H1 (cell line): Measurements from ENCODE around the gene STK40. TPM values are rescaled to one million over a fixed set of nuclear protein-coding genes. Genes with fewer than 3 reads are reported as not detected.

Source experiments
- CTCF ChIA-PET: fragments of 300-600 bp; sonication (Branson Sonifier 250); formaldehyde crosslinking; loops from one replicate; lab custom pipeline; 2021; ENCODE audit not compliant: partially characterized antibody; lab: Charles Lee
- POLR2A ChIA-PET: fragments of 300-600 bp; sonication (Branson Sonifier 250); formaldehyde crosslinking; loops from one replicate; lab custom pipeline; 2021; ENCODE audit warnings: inconsistent platforms; ENCODE audit not compliant: partially characterized antibody; lab: Charles Lee
- DNase-seq, 2 experiments: peaks; one replicate each; pipeline versions ENCODE4 v3.0.0 to v3.0.0-alpha.2; 2010 to 2022; ENCODE audit warnings: low spot score in 2 of 2, low read depth in 1 of 2, mixed read lengths in 1 of 2
- FAIRE-seq: peaks from 2 replicates; lab custom pipeline; 2011; peaks lifted over from hg19 to GRCh38; lab: Jason Lieb, UNC
- H2AFZ ChIP-seq: 2 replicates; pipeline ENCODE4 v1.8.1; 2012; ENCODE audit warnings: low read length, inconsistent platforms
- H2AK5ac ChIP-seq: 2 replicates; pipeline ENCODE4 v1.6.1; 2013; ENCODE audit warnings: low read depth, low read length
- H2BK120ac ChIP-seq: replicated peaks from 2 replicates; pipeline ENCODE3; 2013; ENCODE audit warnings: low read depth, low read length, inconsistent platforms
- H2BK12ac ChIP-seq: 2 replicates; pipeline ENCODE4 v1.6.1; 2013; ENCODE audit warnings: low read depth, low read length
- H2BK15ac ChIP-seq: 2 replicates; pipeline ENCODE4 v1.6.1; 2013; ENCODE audit warnings: low read length
- H2BK20ac ChIP-seq: 2 replicates; pipeline ENCODE4 v1.6.1; 2013; ENCODE audit warnings: low read length
- H2BK5ac ChIP-seq: 2 replicates; pipeline ENCODE4 v1.6.1; 2013; ENCODE audit warnings: low read depth, low read length
- H3K14ac ChIP-seq: 2 replicates; pipeline ENCODE4 v1.6.1; 2013; ENCODE audit warnings: inconsistent platforms; ENCODE audit not compliant: insufficient read length
- H3K18ac ChIP-seq: 2 replicates; pipeline ENCODE4 v1.6.1; 2013; ENCODE audit warnings: low read length; ENCODE audit errors: extremely low read depth
- H3K23ac ChIP-seq: 2 replicates; pipeline ENCODE4 v1.6.1; 2013; ENCODE audit warnings: inconsistent platforms; ENCODE audit not compliant: insufficient read length
- H3K23me2 ChIP-seq: 2 replicates; pipeline ENCODE4 v1.6.1; 2013; ENCODE audit warnings: low read depth, low read length
- H3K27ac ChIP-seq: 2 replicates; pipeline ENCODE4 v1.6.1; 2011; ENCODE audit warnings: low read depth, low read length, inconsistent platforms
- H3K27me3 ChIP-seq, 4 experiments: replicated peaks in 1 of 4; 1 replicate in 1 of 4; 2 replicates in 3 of 4; pipeline versions ENCODE4 v1.6.1 to v1.8.1; 2011 to 2013; ENCODE audit warnings: low read length in 3 of 4, mild to moderate bottlenecking in 3 of 4, inconsistent platforms in 2 of 4, mixed read lengths in 2 of 4, moderate library complexity in 1 of 4; ENCODE audit not compliant: control insufficient read depth in 3 of 4, insufficient read depth in 3 of 4; ENCODE audit errors: extremely low read depth in 1 of 4
- H3K36me3 ChIP-seq, 4 experiments: 2 replicates each; pipeline versions ENCODE4 v1.6.1 to v1.8.1; 2011 to 2013; ENCODE audit warnings: mild to moderate bottlenecking in 4 of 4, low read length in 3 of 4, moderate library complexity in 2 of 4, control low read depth in 1 of 4, inconsistent platforms in 1 of 4; ENCODE audit not compliant: insufficient read depth in 4 of 4, control insufficient read depth in 2 of 4
- H3K4ac ChIP-seq: replicated peaks from 2 replicates; pipeline ENCODE3; 2013; ENCODE audit warnings: low read length, low read depth, mixed read lengths, inconsistent platforms; ENCODE audit not compliant: insufficient read length
- H3K4me1 ChIP-seq, 4 experiments: replicated peaks in 1 of 4; 1 replicate in 1 of 4; 2 replicates in 3 of 4; pipeline versions ENCODE4 v1.6.1 to v1.8.1; 2011 to 2013; ENCODE audit warnings: low read length in 3 of 4, inconsistent platforms in 2 of 4, mixed read lengths in 1 of 4; ENCODE audit not compliant: insufficient read depth in 4 of 4, control insufficient read depth in 3 of 4
- H3K4me2 ChIP-seq, 2 experiments: 2 replicates each; pipeline versions ENCODE4 v1.6.1 to v1.8.1; 2011 to 2013; ENCODE audit warnings: low read depth in 2 of 2, low read length in 2 of 2, control low read depth in 1 of 2, inconsistent platforms in 1 of 2, mild to moderate bottlenecking in 1 of 2; ENCODE audit not compliant: insufficient read depth in 1 of 2
- H3K4me3 ChIP-seq, 4 experiments: fragments of 200-600, 300-600 bp in 1 of 4; sonication (generic), shearing (Covaris generic), sonication (Bioruptor Twin) in 1 of 4; 2 replicates each; pipeline versions ENCODE4 v1.5.1 to v1.8.1; 2011 to 2016; ENCODE audit warnings: low read length in 4 of 4, low read depth in 3 of 4, control low read depth in 2 of 4, inconsistent platforms in 2 of 4, mild to moderate bottlenecking in 2 of 4, mixed read lengths in 1 of 4, moderate library complexity in 1 of 4; ENCODE audit not compliant: insufficient read depth in 2 of 4; ENCODE audit errors: extremely low read depth in 1 of 4
- H3K56ac ChIP-seq: replicated peaks from 2 replicates; pipeline ENCODE3; 2013; ENCODE audit warnings: low read depth, mild to moderate bottlenecking, mixed read lengths, low read length, inconsistent platforms; ENCODE audit not compliant: insufficient read length
- H3K79me1 ChIP-seq: 2 replicates; pipeline ENCODE4 v1.6.1; 2013; ENCODE audit warnings: low read depth, low read length, control low read depth
- H3K79me2 ChIP-seq, 2 experiments: 2 replicates each; pipeline versions ENCODE4 v1.6.1 to v1.8.1; 2012 to 2013; ENCODE audit warnings: low read length in 2 of 2, mild to moderate bottlenecking in 2 of 2, inconsistent platforms in 1 of 2; ENCODE audit not compliant: insufficient read depth in 2 of 2, control insufficient read depth in 1 of 2
- H3K9ac ChIP-seq, 4 experiments: replicated peaks in 1 of 4; 1 replicate in 1 of 4; 2 replicates in 3 of 4; pipeline versions ENCODE4 v1.6.1 to v1.8.1; 2011 to 2013; ENCODE audit warnings: low read depth in 3 of 4, low read length in 3 of 4, control low read depth in 2 of 4, mild to moderate bottlenecking in 2 of 4, moderate library complexity in 2 of 4, inconsistent platforms in 1 of 4; ENCODE audit errors: extremely low read depth in 1 of 4
- H3K9me3 ChIP-seq, 2 experiments: 2 replicates each; pipeline versions ENCODE4 v1.6.1 to v1.8.1; 2012 to 2013; ENCODE audit warnings: mild to moderate bottlenecking in 2 of 2, moderate library complexity in 2 of 2, control low read depth in 1 of 2, inconsistent platforms in 1 of 2, low read depth in 1 of 2, low read length in 1 of 2, mixed read lengths in 1 of 2; ENCODE audit not compliant: insufficient read depth in 2 of 2
- H4K20me1 ChIP-seq, 2 experiments: replicated peaks in 1 of 2; 2 replicates each; pipeline versions ENCODE3 to v1.8.1; 2011 to 2013; ENCODE audit warnings: inconsistent platforms in 2 of 2, low read length in 2 of 2, mild to moderate bottlenecking in 1 of 2; ENCODE audit not compliant: insufficient read depth in 2 of 2, control insufficient read depth in 1 of 2
- H4K5ac ChIP-seq: 2 replicates; pipeline ENCODE4 v1.6.1; 2013; ENCODE audit warnings: low read length, low read depth, mixed read lengths, inconsistent platforms; ENCODE audit not compliant: insufficient read length
- H4K8ac ChIP-seq: 2 replicates; pipeline ENCODE4 v1.8.0; 2013; ENCODE audit warnings: mild to moderate bottlenecking, moderate library complexity, low read length, inconsistent platforms; ENCODE audit not compliant: insufficient read depth; ENCODE audit errors: extremely low read depth
- H4K91ac ChIP-seq: replicated peaks from 2 replicates; pipeline ENCODE3; 2013; ENCODE audit warnings: low read length, mixed read lengths, inconsistent platforms; ENCODE audit not compliant: insufficient read length
- BACH1 ChIP-seq: IDR thresholded peaks from 2 replicates; pipeline ENCODE4 v1.6.1; 2012; ENCODE audit warnings: low read length, improper control_type of control experiment
- CBX8 ChIP-seq: fragments of 300-800, 300-1000 bp; sonication (generic); IDR thresholded peaks from 2 replicates; pipeline ENCODE4 v1.7.1; 2016; ENCODE audit warnings: low read depth, low read length, borderline replicate concordance
- GABPA ChIP-seq: IDR thresholded peaks from 2 replicates; pipeline ENCODE4 v1.6.1; 2011; ENCODE audit warnings: mild to moderate bottlenecking, low read length, moderate library complexity, borderline replicate concordance; ENCODE audit not compliant: insufficient read depth
- JUN ChIP-seq: IDR thresholded peaks from 2 replicates; pipeline ENCODE4 v1.6.1; 2011; ENCODE audit warnings: low read depth, mild to moderate bottlenecking, improper control_type of control experiment, low read length
- JUND ChIP-seq: IDR thresholded peaks from 2 replicates; pipeline ENCODE4 v1.6.1; 2011; ENCODE audit warnings: mild to moderate bottlenecking, improper control_type of control experiment, low read length
- SIX5 ChIP-seq: IDR thresholded peaks from 2 replicates; pipeline ENCODE4 v1.6.1; 2011; ENCODE audit warnings: mild to moderate bottlenecking, low read depth, low read length
- SRF ChIP-seq: IDR thresholded peaks from 2 replicates; pipeline ENCODE4 v1.6.1; 2011; ENCODE audit warnings: mild to moderate bottlenecking, low read depth, low read length, moderate library complexity
- TAF1 ChIP-seq: IDR thresholded peaks from 2 replicates; pipeline ENCODE4 v1.6.1; 2011; ENCODE audit warnings: mild to moderate bottlenecking, low read depth, low read length
- TBP ChIP-seq: IDR thresholded peaks from 2 replicates; pipeline ENCODE4 v1.6.1; 2011; ENCODE audit warnings: low read depth, low read length, improper control_type of control experiment
- TEAD4 ChIP-seq: IDR thresholded peaks from 2 replicates; pipeline ENCODE4 v1.6.1; 2012; ENCODE audit warnings: low read depth, low read length, inconsistent platforms, mixed read lengths
- ZNF274 ChIP-seq: IDR thresholded peaks from 2 replicates; pipeline ENCODE4 v1.7.0; 2012; ENCODE audit warnings: low read length, borderline replicate concordance; ENCODE audit errors: extremely low read depth
- WGBS, 2 experiments: shearing (Covaris generic) in 1 of 2; methylation state at CpG; one replicate each; pipeline versions ENCODE4 v1.1.6 to v1.1.7; 2013 to 2015; ENCODE audit warnings: low lambda C conversion rate in 2 of 2, mixed read lengths in 2 of 2, inconsistent platforms in 1 of 2, low coverage in 1 of 2, missing lambda C conversion rate in 1 of 2; ENCODE audit not compliant: insufficient replicate concordance in 2 of 2, insufficient coverage in 1 of 2, insufficient read length in 1 of 2; ENCODE audit errors: extremely low coverage in 1 of 2, missing lambda C conversion rate in 1 of 2; 5-methylcytosine and 5-hydroxymethylcytosine counted together
- polyA plus RNA-seq, 7 experiments: library from polyadenylated mRNA; depleted of rRNA in 3 of 7; stranded (reverse) in 5 of 7; unstranded in 2 of 7; fragments of >200 nt in 5 of 7; fragments of 200-250 nt in 2 of 7; gene quantifications; 1 replicate in 5 of 7; 2 replicates in 1 of 7; 4 replicates in 1 of 7; pipeline versions ENCODE4 v1.2.1 to v1.2.3, GENCODE V29; 2011 to 2013; ENCODE audit warnings: missing spikeins in 2 of 7, mixed read lengths in 2 of 7
- total RNA-seq: library from RNA; stranded (reverse); fragmentation: NEBNext Ultra II Directional; extraction: Animal tissue kit (Norgen Biotek cat#: 25700); gene quantifications from 2 replicates; pipeline ENCODE4 v1.2.1, GENCODE V29; 2021
- TF ChIP-seq, protein P1 (sequence below): IDR thresholded peaks from 2 replicates; pipeline ENCODE4 v1.6.1; 2012; ENCODE audit warnings: low read length, inconsistent platforms
- TF ChIP-seq, protein P2 (sequence below): IDR thresholded peaks from 2 replicates; pipeline ENCODE4 v1.6.1; 2012; ENCODE audit warnings: inconsistent platforms

Gene STK40
- total and polyA plus RNA-seq, 2 of the 8 experiments (the other 6 are each of a cell fraction or from before 2014, with no cell fraction given): 13.6 to 28.6 TPM

DNA sequence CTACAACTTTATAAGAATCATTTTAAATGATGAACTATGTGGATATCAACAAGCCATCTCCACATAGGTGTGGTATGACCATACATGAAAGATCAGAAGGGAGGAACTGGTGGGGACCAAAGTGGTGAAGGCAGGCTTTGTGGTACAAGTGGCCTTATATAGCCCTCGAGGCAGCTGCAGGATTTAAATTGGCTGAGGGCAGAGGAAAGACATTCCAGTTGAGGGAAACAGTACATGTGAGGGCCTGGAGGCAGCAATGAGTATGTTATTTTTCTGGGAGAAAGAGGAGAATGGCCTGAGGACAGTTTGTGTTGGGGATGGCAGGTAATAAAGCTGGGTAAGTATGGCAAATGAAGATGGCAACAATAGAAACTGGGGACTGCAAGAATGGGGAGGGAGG lies 47.4 kb upstream of the STK40 start:
- H3K56ac ChIP-seq: no peak overlapping the region
- H4K8ac ChIP-seq: no peak overlapping the region
- H2BK12ac ChIP-seq: no peak overlapping the region
- H3K9ac ChIP-seq: no peak overlapping the region
- H3K4me1 ChIP-seq: no peaks in the 10 kb centered on the region
- H3K18ac ChIP-seq: no peak overlapping the region
- no peaks in the 10 kb centered on the region for H4K20me1 ChIP-seq
- H2BK5ac ChIP-seq: no peak overlapping the region
- no peak overlapping the region for H3K14ac ChIP-seq
- H2BK120ac ChIP-seq: no peak overlapping the region
- no peaks in the 10 kb centered on the region for H3K79me2 ChIP-seq
- no peak overlapping the region for H2BK20ac ChIP-seq
- no peak overlapping the region for H3K27ac ChIP-seq
- H3K23me2 ChIP-seq: no peaks in the 10 kb centered on the region; the same call in 1 of the 2 replicates
- H3K79me1 ChIP-seq: no peaks in the 10 kb centered on the region
- H4K5ac ChIP-seq: no peak overlapping the region
- H2BK15ac ChIP-seq: no peak overlapping the region
- no peak overlapping the region for H3K4me2 ChIP-seq
- H3K23ac ChIP-seq: no peak overlapping the region
- no peak overlapping the region for H4K91ac ChIP-seq
- no peak overlapping the region for H3K4me3 ChIP-seq
- FAIRE-seq: no peak
- H3K36me3 ChIP-seq: no peaks in the 10 kb centered on the region; a peak in 1 of 8 replicates
- no peak for DNase-seq
- 79% methylated on average over 1 of the region's 1 CpG; no CpG with 5 or more reads in 1 of the 2 experiments for WGBS, 2 experiments
- H3K27me3 ChIP-seq: no peaks in the 10 kb centered on the region
- H3K9me3 ChIP-seq: no peaks in the 10 kb centered on the region
- no peak overlapping the region for H2AK5ac ChIP-seq
- H2AFZ ChIP-seq: no peak overlapping the region
- no peak overlapping the region for H3K4ac ChIP-seq
- POLR2A ChIA-PET: interaction anchor here (1.9 kb wide), 1 partner anchor 109 kb away, joined by 4 read pairs; no protein-coding TSS in a partner anchor
- CTCF ChIA-PET: interaction anchor here (1.3 to 2.3 kb wide), 3 partner anchors 13 to 64 kb away, joined by 3 to 9 read pairs (median 7); partner anchors contain the start of gene OSCP1
- TF ChIP-seq TAF1 (no peak), CBX8 (no peak), TEAD4 (no peak), JUND (no peak), BACH1 (no peak), ZNF274 (no peak), GABPA (no peak), TBP (no peak), SRF (no peak), JUN (no peak), SIX5 (no peak)
- TF ChIP-seq, protein P1, sequence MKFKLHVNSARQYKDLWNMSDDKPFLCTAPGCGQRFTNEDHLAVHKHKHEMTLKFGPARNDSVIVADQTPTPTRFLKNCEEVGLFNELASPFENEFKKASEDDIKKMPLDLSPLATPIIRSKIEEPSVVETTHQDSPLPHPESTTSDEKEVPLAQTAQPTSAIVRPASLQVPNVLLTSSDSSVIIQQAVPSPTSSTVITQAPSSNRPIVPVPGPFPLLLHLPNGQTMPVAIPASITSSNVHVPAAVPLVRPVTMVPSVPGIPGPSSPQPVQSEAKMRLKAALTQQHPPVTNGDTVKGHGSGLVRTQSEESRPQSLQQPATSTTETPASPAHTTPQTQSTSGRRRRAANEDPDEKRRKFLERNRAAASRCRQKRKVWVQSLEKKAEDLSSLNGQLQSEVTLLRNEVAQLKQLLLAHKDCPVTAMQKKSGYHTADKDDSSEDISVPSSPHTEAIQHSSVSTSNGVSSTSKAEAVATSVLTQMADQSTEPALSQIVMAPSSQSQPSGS: no peak
- TF ChIP-seq, protein P2, sequence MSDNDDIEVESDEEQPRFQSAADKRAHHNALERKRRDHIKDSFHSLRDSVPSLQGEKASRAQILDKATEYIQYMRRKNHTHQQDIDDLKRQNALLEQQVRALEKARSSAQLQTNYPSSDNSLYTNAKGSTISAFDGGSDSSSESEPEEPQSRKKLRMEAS: no peak
